DMS79 treated with DMSO at 0.1 percent for 48 hours (cell line): ENCODE measurements around the gene BCR.

Source experiments
- DNase-seq: peaks from one replicate; lab custom pipeline; 2025; lab: John Stamatoyannopoulos, UW

Gene BCR

GRCh38 chr22:23231471-23232093 lies 51.3 kb downstream of the BCR start:
- no peak for DNase-seq

GRCh38 chr22:23232094-23232905 lies 52.0 kb downstream of the BCR start:
- DNase-seq, result no peak

- DNase-seq, result no peak
Observed at GRCh38 chr22:23233084-23233531, 52.8 kb downstream of the BCR start.

- no peak for DNase-seq
Observed at GRCh38 chr22:23233752-23234408, 53.6 kb downstream of the BCR start.

GRCh38 chr22:23234409-23235161 lies 54.3 kb downstream of the BCR start:
- no peak for DNase-seq

GRCh38 chr22:23235425-23235824 lies 55.1 kb downstream of the BCR start:
- DNase-seq, result no peak

- DNase-seq, result no peak
Observed at GRCh38 chr22:23236026-23236425, 55.7 kb downstream of the BCR start.

GRCh38 chr22:23236440-23237184 lies 56.3 kb downstream of the BCR start:
- DNase-seq, result no peak

- no peak for DNase-seq
Observed at GRCh38 chr22:23237201-23237798, 57.0 kb downstream of the BCR start.

- DNase-seq, result no peak
Observed at GRCh38 chr22:23237841-23238240, 57.5 kb downstream of the BCR start.

GRCh38 chr22:23238707-23239106 lies 58.4 kb downstream of the BCR start:
- DNase-seq, result no peak

- DNase-seq, result no peak
Observed at GRCh38 chr22:23239429-23239828, 59.1 kb downstream of the BCR start.

- no peak for DNase-seq
Observed at GRCh38 chr22:23240639-23241389, 60.5 kb downstream of the BCR start.

GRCh38 chr22:23241562-23242472 lies 61.5 kb downstream of the BCR start:
- DNase-seq, result no peak

- DNase-seq, result no peak
Observed at GRCh38 chr22:23242473-23243001, 62.2 kb downstream of the BCR start.

- no peak for DNase-seq
Observed at GRCh38 chr22:23243006-23243573, 62.8 kb downstream of the BCR start.

- DNase-seq, result no peak
Observed at GRCh38 chr22:23243859-23244689, 63.8 kb downstream of the BCR start.

GRCh38 chr22:23244690-23245044 lies 64.4 kb downstream of the BCR start:
- no peak for DNase-seq
